Activated CD4-positive, alpha-beta T cell treated with anti-CD3 and anti-CD28 coated beads, Interleukin-2, Interleukin-6, amounts not matched to agents 100 ng/mL and 50 ng/mL, durations not matched to agents 16 hours and 8 hours (primary cell): Measurements from ENCODE around the gene CDC20.
"Not testable (repeated sequence)": the region's sequence is repeated elsewhere in the genome, so short reads cannot be mapped to it uniquely, and the experiment has no call there.

Experiments
- DNase-seq: peaks from one replicate; pipeline ENCODE4 v3.0.0-alpha.2; 2020

The CDC20 gene

DNA sequence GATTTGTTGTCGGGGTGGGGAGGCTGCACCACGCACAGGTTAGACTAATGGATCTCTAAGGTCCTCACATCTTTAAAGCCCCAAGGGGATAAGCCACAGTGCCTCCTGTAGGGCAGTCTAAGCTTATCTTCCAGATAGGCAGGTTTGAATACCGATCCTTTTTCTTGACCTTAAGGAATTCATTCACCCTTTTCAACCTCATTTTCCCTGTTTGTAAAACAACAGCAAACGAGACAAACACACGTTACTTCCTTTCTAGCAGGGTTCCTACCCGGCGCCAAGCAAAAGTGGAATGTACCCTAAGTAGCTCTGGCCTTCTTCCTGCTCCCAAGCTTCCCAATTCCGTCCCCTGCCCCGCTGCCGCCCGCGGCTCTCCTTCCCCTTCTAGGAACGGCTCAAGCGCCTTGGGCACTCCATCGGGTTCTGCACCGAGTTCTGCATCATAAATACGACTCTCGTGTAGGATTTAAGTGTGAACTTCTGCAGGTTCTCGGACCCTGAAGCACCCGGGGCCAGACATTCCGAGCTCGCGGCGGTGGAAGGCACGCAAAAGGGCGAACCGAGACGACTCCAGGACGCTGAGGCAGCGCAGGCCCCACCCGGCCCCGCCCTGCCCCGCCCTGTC, 548 bp upstream of the CDC20 start:
- peak; percentile 29 for DNase-seq

DNA sequence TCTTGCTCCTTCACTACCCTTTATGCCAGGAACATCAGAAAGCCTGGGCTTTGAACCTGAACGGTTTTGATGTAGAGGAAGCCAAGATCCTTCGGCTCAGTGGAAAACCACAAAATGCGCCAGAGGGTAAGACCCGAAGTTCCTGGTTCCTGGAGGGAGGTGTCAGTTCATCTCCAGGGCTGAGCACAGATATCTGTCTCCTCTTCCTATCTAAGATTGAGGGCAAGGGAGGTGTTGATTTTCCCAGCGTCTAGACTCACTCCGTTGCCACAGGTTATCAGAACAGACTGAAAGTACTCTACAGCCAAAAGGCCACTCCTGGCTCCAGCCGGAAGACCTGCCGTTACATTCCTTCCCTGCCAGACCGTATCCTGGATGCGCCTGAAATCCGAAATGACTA, 915 bp downstream of the CDC20 start:
- DNase-seq: no peak

- DNase-seq: no peak
These were observed 1.8 kb downstream of the CDC20 start for GRCh38 chr1:43360616-43361015.

GRCh38 chr1:43363283-43363934, 4.6 kb downstream of the CDC20 start:
- DNase-seq: peak; percentile 43

- DNase-seq: no peak
These were observed 5.2 kb downstream of the CDC20 start for GRCh38 chr1:43363935-43364525.

DNA sequence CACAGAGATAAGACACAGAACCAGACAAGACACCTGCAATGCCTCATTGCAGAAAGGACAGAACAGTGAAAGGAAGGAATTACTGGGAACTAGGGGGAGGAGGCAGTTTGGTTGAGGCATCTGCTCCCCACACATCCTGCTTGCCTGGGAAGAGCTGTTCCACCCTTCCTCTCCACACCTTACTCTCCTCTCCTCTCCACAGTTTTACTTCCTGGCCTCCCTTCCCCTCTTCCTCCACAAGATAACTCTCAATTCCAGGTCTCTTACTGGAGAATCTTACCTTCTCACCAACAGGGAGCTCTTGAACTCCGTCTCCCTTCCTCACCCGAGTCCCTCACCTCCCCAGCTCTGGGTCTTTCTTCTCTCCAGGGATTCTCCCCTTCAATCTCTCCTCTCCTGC, 6.9 kb downstream of the CDC20 start:
- DNase-seq: no peak

DNA sequence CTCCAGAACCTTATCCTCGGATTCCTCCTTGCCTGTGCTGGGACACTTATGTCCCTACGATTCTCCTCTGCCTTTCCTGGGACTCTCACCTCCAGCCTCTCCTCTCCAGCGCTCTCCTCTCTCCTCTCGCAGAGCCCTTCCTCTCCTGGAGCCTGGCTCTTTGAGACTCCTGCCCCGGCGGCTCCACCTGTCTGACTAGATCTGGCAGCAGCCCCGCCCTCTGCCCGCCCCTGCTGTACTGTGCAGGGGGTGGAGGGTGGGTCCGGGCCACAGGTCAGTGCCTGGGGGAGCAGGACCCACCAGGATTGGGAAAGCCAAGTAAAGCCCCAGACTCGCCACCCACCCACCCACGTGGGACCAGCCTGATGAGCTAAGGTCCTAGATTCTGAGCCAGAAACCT, 7.4 kb downstream of the CDC20 start:
- peak; percentile 27 for DNase-seq

DNA sequence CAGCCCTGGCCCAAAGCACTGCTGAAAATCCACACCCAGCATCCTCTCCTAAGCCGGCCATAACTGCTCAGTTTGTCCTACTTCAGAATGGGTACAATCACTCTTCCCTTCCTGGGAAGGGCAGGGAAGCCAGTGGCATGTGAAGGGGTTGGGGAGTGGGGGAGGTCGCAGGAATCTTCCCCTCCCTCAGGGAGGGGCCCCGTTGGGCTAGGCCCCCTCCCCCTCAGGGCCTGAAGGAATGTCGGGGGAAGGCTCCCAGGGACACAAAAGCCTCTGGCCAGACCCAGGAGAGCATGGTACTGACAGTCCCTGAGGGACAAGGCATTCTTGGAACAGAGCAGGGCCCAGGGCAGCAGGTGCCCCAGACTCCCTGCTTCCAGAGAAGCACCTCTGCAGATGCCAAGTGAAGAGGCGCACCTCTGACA, 7.8 kb downstream of the CDC20 start:
- no peak for DNase-seq

- peak; percentile 43 for DNase-seq
These were observed 8.5 kb downstream of the CDC20 start for GRCh38 chr1:43367026-43367903.

DNA sequence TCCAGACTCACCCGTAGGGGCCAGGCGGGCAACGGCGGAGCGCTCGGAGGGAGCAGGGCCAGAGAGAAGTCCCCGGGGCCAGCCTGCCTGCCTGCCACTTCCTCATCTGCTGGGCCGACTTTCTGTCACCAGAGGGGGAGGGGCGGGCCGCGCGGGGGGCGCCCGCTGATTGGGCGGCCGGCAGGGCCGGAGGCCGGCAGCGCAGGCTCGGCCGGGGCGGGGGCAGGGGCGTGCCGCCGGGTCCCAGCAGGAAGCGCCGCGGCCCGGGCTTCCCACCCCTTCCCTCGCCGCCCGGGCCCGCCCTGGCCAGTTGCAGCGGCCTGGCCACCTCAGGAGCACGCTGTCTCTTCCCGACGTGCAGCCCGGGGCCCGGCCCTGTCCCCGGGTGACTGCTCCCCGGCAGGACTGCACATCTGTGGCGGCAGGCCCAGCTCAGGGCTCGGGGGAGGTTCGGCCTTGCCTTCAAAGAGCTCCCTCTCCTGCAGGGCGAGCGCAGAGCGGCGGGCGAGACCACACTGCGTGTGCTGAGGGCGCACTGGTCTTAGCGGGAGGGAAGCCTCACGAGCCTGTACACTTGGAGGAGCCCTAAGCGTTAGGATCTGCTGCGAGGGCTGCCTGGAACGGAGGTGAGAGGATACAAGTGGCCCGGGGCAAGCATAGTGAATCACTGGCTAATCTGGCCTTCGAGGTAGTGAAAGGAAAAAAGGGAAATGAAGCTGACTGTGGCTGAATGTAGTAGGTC, 9.3 kb downstream of the CDC20 start, which contains the start of gene ELOVL1:
Gene ELOVL1, minus strand, starts transcription at position 108 of the 742 bp plus-strand sequence. CDS start 2,402 bp downstream, outside the sequence.
- DNase-seq: peak; percentile 96

DNA sequence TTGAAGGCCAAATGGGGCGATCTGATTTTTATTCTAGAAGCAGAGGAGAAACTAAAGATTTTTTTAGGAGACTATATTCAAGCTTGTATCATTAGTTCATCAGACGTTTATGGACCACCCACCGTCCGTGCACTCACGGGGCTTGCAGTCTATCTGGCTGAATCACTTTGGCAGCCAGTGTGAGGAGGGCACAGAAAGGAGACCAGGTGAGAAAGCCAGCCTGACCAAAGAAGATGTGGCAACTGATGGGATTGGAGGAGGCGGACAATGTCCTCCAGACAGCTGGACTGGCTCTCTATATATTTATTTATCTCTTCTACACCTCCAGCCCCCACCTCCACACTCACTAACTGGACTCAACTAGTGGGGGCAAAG, 9.9 kb downstream of the CDC20 start:
- DNase-seq: no peak

GRCh38 chr1:43369779-43370178, 11.0 kb downstream of the CDC20 start:
- not testable (repeated sequence) for DNase-seq

GRCh38 chr1:43370564-43370963, 11.8 kb downstream of the CDC20 start:
- DNase-seq: no peak

DNA sequence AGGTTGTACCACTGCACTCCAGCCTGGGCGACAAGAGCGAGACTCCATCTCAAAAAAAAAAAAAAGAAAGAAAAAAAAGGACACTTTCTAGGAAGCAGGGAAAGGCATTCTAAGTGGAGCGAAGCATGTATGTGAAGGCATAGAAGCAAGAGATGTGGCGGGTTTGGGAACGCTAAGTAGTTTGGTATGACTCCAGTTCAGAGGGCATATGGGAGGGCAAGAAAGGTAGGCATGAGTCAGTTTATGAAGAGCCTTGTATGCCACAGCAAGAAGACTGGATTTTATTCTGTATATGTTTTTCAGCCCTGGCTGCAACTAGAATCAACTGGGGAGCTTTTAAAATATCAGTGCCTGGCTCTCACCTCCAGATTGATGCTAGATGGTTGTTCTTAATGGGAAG, 13.4 kb downstream of the CDC20 start:
- DNase-seq: no peak

DNA sequence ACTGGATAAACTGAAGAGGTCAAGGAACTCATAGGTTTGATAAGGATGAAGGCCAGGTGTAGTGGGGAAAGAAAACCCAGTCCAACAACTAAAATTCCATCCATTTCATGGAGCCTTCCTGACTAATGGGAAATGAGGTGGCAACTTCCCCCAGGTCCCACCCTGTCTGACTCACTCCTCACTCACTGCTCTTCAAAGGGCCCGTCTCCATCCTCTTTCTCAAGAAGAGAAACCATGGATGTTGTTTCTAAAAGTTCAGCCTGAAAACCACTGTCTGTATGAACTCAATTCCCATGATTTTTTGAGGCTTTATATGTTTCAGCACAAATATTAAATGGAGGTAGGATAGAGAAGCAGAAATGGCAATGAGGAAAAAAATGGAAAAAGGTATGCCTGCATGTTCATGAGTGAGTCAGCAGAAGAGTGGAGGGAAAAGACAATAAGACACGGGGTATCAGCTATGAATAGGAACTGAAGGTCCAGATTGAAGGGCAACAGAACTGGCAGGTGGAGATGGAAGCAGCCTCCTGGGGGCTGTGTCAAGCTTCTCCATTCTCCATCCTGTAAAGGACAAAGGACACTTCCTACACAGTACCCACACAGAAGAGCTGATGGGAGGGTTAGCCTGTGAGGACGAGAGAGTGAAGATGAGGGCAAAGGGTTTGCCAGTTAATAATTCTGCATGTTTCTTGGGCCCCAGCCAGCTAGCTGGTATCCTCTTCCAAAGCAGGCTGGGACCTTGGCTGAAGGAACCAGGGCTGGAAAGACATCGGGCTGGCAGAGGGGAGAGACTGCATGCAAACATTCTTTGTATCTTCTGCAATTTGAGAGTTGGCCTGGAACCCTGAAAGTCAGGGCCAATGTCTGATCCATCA, 14.5 kb downstream of the CDC20 start:
- DNase-seq: no peak

DNA sequence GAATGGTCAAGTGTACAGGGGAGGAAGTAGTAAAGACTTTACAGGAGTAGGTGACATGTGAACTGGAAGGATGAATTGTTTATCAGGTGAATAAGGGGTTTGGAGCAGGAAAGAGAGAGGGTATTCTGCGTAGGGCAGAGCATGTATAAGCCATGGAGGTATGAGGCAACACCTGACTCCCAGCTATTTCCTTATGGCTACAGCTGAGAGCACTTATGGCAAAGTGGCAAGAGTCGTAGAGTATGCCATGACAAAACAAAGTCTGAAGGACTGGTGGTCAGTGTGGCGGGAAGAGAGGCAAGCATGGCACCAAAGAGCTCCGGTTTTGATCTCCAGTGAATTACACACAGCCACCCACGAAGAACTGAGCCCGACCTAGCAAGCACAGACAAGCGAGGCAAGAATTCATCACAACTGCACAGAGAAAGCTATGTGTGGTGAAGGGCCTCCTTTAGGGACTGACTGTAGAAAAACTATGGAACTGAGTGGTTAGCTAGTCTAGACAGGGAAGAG, 18.0 kb downstream of the CDC20 start:
- no peak for DNase-seq

DNA sequence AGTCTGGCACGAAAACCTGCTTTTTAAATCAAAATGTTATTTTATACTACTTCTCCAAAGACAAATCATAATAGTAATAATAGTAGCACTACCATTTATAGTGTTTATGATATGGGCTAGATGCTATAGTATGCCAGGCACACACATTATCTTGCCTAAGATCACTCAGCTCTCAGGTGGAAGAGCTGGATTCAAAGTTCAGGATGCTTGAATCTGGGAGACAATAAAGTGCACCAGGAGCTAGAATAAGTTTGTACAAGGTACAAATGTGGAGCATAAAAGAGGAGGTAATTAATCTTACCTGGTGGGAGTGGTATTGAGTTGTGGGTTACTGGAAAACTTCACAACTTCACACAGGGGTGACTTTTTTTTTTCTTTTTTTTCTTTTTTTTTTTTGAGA, 19.1 kb downstream of the CDC20 start:
- DNase-seq: no peak

DNA sequence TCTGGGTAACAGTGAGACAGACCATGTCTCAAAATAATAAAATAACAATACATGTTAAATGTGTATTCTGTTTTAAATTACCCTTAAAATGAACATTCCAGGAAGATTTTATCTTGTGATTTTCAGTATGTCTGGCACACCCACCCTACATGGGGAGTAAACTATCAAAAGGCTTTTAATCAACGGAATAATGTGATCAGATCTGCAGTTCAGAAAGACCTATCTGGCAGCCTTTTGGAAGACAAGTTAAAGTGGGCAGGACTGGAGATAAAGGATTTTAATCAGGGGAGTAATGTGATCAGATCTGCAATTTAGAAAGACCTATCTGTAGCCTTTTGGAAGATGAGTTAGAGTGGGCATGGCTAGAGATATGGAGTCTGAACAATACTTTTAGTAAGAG, 20.7 kb downstream of the CDC20 start:
- no peak for DNase-seq

GRCh38 chr1:43381612-43382011, 22.8 kb downstream of the CDC20 start:
- DNase-seq: no peak

DNA sequence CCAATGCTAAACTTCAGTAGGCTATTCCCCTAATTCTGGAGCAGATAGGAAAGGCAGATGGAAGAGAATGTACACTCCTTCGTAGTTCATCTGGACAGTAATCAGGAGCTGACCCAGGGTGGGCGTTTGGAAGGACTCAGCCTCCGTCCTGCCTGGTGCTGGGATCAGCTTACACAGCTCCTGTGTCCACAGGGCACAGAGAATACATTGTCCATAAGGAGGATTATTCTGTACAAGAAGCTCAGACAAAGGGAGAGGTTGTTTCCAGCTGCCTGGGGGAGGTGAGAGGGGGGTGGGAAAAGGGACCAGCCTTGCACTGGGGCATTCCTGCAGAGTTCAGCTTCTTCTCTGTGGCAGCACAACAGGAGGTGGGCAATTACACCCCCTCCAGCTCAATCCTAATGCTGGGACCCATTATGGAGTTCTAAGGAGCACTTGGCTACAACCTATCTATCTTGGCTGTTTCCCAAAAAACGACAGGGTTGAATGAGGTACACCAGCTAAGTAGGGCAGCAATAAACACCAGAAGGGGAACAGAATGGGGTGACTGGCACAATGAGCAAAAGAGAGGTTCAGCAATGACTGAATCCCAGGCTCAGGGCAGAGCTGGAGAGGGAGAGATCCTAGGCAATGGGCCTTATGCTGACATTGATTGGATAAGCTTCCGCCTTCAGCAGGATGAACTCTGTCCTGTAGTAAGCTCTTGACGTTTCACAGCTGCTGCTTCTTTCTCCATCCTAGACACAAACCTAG, 23.4 kb downstream of the CDC20 start:
- no peak for DNase-seq

DNA sequence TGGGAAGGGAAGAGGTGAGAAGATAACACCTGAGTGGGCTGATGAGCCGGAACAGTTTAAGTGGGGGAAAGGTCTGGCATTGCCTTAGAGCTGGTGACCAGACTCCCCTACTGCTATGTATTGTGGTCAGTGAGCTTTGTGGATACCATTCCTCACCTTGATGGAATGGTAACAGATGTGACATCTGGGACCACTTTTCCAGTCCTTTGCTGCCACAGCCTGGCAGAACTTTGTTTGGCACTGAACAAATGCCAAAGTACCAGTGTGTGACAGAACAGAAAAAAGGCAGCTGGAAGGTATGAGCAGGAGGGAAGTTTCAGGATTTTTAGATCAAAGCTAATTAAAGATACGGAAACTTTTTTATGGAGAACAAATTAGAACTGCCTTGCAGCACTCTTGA, 24.7 kb downstream of the CDC20 start:
- no peak for DNase-seq
